Measurements from ENCODE around the gene RNF10. TPM values are rescaled to one million over a fixed set of nuclear protein-coding genes. Genes with fewer than 3 reads are reported as not detected.

Gene RNF10
- total and polyA plus RNA-seq, 9 of the 15 experiments (the other 6 are each of a cell fraction or from before 2014, with no cell fraction given): 43.0 to 139 (median 80.1) TPM

GRCh38 chr12:120583478-120584030 is 49.4 kb downstream of the RNF10 start (continued):
- TF ChIP-seq PRDM10 (IDR thresholded peaks at IDR 0.05; ENCODE audit: partially characterized antibody) (no peak), ZNF12 (CRISPR knock-in tag; IDR thresholded peaks at IDR 0.05) (no peak), NFIC (IDR thresholded peaks at IDR 0.05) (no peak), ZNF3 (CRISPR knock-in tag; IDR thresholded peaks at IDR 0.05) (no peak), HCFC1 (IDR thresholded peaks at IDR 0.05; ENCODE audit: low read depth, low read length) (no peak), NR0B1 (IDR thresholded peaks at IDR 0.05; ENCODE audit: partially characterized antibody) (no peak), MXD1 (CRISPR knock-in tag; IDR thresholded peaks at IDR 0.05; ENCODE audit: borderline replicate concordance, poor library complexity, severe bottlenecking) (no peak), SNRNP70 (optimal IDR thresholded peaks at IDR 0.05; ENCODE audit: low read depth, low read length) (no peak), ZNF445 (CRISPR knock-in tag; IDR thresholded peaks at IDR 0.05; ENCODE audit: low read depth) (no peak), KDM4B (IDR thresholded peaks at IDR 0.05; ENCODE audit: borderline replicate concordance in 2 of 2, low read depth in 1 of 2) (no peak), ARID1B (IDR thresholded peaks at IDR 0.05) (no peak), HNRNPUL1 (IDR thresholded peaks at IDR 0.05; ENCODE audit: low read length) (no peak), ZSCAN29 (IDR thresholded peaks at IDR 0.05) (no peak), CLOCK (CRISPR knock-in tag; IDR thresholded peaks at IDR 0.05; ENCODE audit: borderline replicate concordance) (no peak), FIP1L1 (IDR thresholded peaks at IDR 0.05; ENCODE audit: low read depth, low read length, poor library complexity, severe bottlenecking) (no peak), POLR2B (IDR thresholded peaks at IDR 0.05; ENCODE audit: low read depth, partially characterized antibody) (no peak), NCOA1 (IDR thresholded peaks at IDR 0.05; ENCODE audit: low read depth) (no peak), ETV1 (tag; conservative IDR thresholded peaks at IDR 0.05; ENCODE audit: low read depth) (no peak), MBD1 (CRISPR knock-in tag; IDR thresholded peaks at IDR 0.05) (peak; percentile 29; the same call in 1 of the 2 replicates)

Data from K562 (cell line).